GM18511 (cell line): Measurements from ENCODE around the gene ZNF408.

Experiments used
- ATAC-seq: cut with Tn5 transposase; IDR thresholded peaks from one replicate; pipeline ENCODE4 v1.9.1; 2021; ENCODE audit warnings: mild to moderate bottlenecking, moderate library complexity; ENCODE audit not compliant: unreplicated experiment

The ZNF408 gene

DNA sequence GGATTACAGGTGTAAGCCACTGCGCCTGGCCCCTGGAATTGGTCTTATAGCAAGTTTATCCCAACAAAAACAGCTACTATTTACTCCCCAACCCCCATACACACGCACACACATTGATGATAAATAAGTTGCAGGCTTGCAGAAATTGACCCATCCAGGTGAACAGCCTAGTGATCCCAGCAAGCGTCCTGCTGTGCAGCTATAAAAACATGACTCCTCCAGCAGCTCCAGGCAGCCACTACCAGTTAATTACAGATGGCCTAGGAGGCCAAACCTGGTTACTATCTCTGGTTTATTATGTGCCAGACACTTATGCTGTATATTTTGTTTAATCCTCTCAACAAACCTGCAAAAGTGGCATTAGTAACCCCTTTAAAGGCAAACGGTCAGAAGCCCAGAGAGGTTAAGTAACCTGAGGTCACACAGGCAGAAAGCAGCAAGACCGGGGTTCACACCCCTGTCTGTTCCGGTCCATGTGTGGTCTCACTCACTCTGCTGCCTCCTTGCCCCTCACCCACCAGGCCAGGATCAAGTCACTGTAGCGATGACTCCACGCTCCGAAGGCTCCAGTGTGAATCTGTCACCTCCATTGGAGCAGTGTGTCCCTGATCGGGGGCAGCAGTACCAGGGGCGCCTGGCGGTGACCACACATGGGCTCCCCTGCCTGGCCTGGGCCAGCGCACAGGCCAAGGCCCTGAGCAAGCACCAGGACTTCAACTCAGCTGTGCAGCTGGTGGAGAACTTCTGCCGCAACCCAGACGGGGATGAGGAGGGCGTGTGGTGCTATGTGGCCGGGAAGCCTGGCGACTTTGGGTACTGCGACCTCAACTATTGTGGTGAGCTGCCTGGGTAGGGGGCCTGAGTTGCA lies 24.7 kb downstream of the ZNF408 start:
- no peak for ATAC-seq

DNA sequence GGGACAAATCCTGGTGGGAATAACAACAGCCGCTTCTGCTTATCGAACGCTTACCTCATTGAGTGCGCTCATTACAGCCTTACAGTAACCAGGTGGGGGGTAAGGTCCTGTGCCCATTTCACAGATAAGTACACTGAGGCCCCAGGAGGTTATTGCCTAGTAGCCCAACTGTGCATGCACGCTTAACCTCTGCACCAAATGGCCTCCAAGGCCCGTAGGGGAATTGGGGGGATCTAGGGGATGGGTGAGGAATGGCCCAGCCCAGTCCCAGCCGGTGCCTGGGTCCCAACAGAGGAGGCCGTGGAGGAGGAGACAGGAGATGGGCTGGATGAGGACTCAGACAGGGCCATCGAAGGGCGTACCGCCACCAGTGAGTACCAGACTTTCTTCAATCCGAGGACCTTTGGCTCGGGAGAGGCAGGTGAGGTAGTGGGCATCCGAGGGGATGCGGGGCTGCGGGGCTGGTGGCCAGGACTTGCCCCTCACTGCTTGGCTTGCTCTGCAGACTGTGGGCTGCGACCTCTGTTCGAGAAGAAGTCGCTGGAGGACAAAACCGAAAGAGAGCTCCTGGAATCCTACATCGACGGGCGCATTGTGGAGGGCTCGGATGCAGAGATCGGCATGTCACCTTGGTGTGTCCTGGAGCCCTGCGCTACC lies 25.5 kb downstream of the ZNF408 start:
- ATAC-seq, result no peak

DNA sequence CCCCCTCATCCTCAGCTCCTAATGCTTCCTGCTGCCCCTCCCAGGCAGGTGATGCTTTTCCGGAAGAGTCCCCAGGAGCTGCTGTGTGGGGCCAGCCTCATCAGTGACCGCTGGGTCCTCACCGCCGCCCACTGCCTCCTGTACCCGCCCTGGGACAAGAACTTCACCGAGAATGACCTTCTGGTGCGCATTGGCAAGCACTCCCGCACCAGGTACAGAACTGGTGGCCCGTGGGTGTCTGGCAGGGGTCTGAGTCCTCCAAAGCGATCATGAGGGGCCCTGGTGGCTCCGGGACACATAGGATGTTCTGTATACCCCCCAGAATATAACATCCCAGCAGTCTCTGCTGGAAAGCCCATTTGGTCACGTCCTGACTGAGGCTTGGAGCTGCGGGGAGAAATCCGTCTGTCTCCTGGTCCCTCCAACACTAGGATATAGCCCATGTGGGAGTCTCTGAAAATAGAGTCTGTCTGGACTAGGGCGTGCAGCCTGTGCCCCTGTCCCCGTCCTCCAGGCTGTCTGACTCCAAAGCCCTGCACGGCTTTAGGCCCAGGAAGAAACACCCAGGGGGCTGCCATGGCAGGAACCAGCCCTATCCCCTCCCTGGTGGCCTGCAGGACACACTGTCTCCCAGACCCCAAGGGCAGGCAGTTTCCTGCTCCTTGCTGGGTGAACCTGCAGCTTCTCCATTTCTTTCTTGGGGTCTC lies 27.3 kb downstream of the ZNF408 start:
- no peak for ATAC-seq

DNA sequence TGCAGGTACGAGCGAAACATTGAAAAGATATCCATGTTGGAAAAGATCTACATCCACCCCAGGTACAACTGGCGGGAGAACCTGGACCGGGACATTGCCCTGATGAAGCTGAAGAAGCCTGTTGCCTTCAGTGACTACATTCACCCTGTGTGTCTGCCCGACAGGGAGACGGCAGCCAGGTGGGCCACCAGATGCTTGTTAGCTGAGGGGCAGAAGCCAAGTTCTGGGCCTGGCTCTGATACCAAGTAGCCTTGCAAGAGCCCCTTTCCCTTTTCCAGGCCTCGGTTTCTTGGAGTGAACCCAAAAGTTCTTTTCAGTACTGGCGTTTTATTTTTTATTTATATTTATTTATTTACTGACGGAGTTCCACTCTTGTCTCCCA lies 27.8 kb downstream of the ZNF408 start:
- no peak for ATAC-seq

DNA sequence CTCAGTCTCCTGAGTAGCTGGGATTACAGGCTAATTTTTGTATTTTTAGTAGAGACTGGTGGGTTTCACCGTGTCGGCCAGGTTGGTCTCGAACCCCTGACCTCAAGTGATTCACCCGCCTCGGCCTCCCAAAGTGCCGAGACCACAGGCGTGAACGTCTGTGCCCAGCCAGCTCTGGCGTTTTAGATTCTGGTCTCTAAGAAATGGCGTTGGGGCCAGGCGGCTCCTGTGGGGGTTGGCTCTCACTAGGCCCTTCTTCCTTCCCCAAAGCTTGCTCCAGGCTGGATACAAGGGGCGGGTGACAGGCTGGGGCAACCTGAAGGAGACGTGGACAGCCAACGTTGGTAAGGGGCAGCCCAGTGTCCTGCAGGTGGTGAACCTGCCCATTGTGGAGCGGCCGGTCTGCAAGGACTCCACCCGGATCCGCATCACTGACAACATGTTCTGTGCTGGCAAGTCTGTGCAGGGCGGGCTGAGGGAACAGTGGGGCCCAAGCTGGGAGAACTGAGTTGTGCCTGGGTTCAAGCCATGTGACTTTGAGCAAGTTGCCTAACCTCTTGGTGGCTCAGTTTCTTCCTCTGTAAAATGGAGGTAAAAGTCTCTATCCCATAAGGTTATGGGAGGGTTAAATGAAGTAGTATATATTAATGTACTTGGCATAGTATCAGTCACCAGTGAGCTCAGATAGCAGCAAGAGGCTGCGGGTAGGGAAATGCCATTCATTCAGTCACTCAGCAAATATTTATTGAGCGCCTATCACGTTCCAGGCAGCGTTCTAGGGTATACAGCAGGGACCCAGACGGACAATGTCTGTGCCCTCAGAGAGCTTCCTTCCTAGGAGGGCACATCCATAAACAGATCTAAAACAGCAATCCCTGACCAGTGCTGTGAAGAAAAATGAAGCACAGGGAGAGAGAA lies 28.5 kb downstream of the ZNF408 start:
- no peak for ATAC-seq

DNA sequence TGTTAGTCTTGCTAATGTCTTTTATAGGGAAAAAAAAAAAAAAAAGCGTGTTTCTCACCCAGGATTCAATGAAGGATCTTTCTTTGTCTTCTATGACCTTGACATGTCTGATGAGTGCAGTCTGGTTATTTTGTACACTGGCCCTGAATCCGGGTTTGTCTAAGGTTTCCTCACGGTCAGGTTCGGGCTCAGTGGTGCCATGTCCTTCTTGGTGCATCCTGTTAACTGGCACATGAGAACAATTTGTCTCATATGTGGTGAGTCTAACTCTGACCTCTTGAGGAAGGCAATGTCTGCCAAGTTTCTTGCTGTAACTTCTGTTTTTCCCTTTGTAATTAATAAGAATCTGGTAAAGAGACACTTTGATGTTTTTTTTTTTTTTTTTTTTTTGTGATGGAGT lies 30.7 kb downstream of the ZNF408 start:
- no peak for ATAC-seq

DNA sequence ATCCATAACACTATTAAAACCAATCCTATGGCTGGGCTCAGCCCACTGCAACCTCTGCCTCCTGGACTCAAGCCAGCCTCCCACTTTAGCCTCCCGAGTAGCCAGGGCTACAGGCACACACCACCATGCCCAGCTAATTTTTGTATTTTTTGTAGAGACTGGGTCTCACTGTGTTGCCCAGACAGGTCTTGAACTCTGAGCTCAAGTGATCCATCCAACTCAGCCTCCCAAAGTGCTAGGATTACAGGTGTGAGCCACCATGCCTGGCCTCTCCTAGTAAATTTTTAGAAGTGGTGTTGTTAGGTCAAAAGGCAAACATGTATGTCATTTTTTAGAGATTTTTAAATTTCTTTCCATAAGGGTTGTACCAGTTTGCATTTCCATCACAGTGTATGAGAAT lies 32.4 kb downstream of the ZNF408 start:
- no peak for ATAC-seq

DNA sequence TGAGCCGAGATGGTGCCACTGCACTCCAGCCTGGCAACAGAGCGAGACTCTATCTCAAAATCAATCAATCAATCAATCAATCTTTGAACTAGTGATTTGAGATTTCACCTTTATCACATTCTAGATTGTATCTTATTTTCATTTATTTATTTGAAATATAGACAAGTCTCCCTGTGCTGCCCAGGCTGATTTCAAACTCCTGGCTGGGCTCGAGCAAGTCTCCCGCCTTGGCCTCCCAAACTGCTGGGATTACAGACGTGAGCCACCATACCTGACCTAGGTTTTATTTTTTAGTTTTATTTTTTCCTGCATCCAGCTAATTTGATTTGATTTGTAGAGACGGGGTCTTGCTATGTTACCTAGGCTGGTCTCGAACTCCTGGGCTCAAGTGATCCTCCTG lies 35.3 kb downstream of the ZNF408 start:
- ATAC-seq, result no peak

DNA sequence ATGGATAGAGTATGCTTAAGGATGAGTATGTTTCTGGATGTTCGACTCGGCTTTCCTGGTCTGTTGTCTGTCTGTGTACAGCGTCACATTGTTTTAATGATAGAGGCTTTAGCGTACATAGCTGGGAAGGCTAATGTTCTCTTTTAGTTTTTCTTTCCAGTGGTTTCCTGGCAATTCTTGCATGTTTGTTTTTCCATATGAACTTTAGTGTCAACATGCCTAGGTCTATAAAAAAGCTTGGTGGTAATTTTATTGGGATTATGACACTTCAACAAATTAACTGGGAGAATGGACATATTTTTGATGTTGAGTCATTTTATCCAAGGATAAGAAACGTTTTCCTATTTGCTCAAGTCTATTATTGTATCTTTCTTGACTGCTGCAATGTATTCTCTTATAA lies 35.8 kb downstream of the ZNF408 start:
- ATAC-seq, result no peak

DNA sequence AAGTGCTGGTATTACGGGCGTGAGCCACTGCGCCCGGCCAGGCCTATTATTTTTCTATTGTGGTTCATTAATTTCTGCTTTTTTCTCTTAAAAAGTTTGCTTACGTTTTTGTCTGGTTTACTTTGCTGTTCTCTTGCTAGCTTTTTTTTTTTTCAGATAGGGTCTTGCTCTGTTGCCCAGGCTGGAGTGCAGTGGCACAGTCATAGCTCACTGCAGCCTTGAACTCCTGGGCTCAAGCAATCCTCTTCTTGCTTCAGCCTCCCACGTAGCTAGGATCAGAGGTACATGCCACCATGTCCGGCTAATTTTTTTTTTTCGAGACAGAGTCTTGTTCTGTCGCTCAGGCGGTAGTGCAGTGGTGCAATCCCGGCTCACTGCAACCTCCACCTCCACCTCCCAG lies 36.9 kb downstream of the ZNF408 start:
- ATAC-seq, result no peak

DNA sequence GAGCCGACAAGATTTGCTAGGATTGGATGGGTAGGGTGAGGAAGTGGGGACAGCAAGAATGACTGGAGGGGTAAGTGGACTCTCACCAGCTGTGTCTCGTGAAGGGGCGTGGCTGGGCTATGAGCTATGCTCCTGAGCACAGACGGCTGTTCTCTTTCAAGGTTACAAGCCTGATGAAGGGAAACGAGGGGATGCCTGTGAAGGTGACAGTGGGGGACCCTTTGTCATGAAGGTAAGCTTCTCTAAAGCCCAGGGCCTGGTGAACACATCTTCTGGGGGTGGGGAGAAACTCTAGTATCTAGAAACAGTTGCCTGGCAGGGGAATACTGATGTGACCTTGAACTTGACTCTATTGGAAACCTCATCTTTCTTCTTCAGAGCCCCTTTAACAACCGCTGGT lies 38.1 kb downstream of the ZNF408 start:
- no peak for ATAC-seq

DNA sequence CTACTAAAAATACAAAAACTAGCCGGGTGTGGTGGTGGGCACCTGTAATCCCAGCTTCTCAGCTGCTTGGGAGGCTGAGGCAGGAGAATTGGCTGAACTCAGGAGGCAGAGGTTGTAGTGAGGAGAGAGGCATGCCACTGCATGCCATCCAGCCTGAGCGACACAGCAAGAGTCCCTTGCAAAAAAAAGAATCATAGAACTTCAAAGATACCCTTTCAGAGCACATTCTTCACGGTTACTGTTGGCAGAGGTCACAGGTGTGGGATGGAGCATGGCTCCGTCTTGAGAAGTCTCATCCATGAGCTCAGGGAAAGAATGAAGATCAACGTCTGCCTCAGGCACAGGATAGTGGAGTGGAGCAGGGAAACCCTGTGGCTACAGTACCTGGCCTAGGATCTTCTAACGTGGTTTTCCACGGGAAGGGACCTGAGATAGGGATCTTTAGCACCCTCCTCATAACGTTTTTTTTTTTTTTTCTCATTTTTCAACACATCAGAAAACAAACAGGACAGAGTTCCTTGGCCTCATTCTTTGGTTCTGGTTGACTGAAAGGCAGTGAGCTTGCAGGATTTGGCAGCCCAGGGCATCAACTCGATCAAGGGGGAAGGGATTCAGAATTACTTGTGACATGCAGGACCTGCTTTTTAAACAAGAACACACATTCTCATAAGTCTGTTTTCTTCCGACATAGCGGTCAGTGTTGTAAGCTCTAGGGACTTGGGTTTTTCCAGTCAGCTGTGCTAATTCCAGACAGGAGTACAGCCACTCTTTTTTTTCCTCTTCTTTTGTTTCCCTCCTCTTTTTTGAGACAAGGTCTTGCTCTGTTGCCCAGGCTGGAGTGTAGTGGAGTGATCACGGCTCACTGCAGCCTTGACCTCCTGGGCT lies 41.0 kb downstream of the ZNF408 start:
- no peak for ATAC-seq

DNA sequence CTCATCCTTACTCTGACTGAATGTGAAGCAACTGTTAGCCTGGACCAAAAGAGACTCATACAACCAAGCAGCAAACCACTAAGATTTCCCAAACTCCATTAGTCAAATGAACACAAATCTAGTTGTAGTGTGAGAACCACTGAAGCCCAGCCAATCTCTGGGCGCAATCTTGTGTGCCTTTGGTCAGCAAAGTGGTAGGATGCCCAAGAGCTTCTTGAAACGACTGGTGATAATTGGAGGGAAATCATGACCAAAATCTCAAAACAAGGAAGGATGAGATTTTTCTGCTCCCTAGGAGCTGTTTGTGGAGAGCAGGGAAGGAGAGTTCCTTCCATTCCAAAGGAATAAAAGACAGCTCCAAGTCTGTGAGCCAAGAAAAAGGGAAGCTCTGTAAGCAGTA lies 42.2 kb downstream of the ZNF408 start:
- ATAC-seq, result no peak

DNA sequence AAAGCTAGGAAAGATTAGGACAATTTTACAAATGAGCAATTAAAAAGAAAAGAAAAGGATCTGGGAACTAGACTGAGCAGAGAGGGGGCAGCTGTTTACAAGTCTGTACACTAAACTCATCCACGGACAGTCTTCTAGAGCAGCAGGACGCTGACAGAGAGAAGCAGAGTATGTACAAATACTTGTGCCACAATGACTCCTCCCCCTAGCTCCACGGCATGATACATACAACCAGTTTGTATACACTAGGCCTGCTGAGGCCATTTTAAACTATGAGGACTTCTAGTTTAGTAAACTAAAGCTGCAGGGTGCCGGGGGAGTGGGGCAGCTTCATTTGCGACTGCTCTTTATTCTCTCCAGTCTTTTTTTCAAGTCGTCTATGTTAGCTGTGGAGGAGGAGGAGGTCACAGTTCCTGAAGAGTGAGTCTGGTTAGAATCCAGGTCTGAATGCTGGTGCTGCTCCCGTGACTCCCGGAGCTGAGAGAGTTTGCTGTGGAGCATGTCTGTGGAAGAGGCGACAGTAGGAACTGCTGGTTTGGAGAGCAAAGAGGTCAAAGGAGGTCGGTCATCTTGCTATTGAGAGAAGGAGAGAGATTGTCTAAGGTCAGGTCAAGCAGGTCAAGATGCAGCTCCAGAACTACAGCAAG lies 43.0 kb downstream of the ZNF408 start:
- no peak for ATAC-seq

DNA sequence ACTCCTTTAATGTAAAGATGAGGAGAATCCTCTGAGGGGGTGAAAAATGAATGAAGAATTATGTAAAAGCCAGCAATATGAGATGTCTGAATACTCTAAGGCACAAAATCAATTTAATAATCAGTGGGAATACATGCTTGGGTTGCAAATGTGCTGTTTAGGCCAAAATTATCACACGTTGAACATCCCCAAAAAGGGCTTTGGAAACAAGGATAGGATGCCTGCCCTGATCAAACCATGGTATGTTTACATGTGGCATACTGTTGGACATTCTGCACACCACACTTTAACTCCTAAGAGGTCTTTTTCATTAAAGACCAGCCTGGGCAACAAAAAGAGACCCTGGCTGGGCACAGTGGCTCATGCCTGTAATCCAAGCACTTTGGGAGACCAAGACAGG lies 44.5 kb downstream of the ZNF408 start:
- ATAC-seq, result no peak

DNA sequence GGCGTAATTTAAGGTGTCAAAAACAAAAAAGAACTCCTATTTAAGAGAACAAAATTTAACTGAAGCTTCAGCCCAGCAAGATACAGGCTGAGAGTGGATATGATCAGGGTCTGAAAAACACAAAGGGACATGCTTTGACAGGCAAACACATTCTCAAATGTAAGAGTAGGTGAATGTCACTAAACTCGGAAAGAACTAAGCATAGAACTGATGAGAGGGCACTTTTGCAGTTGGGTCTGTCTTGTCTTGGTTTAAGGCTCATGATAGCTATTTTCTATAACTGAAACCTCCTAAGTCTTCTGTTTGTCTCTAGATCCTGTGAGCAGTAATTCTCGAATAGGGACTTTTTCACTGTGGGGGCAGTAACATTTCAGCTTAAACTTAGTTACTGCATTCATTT lies 45.2 kb downstream of the ZNF408 start:
- ATAC-seq, result no peak

DNA sequence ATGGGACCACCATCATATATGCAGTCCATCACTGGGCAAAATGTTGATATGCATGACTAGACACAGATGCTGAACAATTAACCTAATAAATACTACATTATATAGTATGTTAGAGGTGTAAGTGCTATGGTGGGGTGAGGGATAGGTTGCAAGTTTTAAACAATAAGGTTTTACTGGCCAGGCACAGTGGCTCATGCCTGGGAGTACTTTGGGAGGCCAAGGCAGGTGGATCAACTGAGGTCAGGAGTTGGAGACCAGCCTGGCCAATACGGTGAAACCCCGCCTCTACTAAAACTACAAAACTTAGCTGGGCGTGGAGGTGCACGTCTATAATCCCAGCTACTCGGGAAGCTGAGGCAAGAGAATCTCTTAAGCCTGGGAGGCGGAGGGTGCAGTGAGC lies 46.3 kb downstream of the ZNF408 start:
- no peak for ATAC-seq
